Measurements from ENCODE around the gene TRAF3IP1. TPM values are rescaled to one million over a fixed set of nuclear protein-coding genes. Genes with fewer than 3 reads are reported as not detected.

Gene TRAF3IP1
- total and polyA plus RNA-seq, 2 of the 13 experiments (the other 11 are each of a cell fraction or from before 2014, with no cell fraction given), result 4.1 to 12.9 TPM

GRCh38 chr2:238427435-238428162 lies 107.3 kb downstream of the TRAF3IP1 start (continued):
- TF ChIP-seq E2F2 (CRISPR knock-in tag; IDR thresholded peaks at IDR 0.05; ENCODE audit: borderline replicate concordance) (peak; percentile 22; the same call in 1 of the 2 replicates), CENPX (CRISPR knock-in tag; IDR thresholded peaks at IDR 0.05) (no peak), ZBTB44 (CRISPR knock-in tag; IDR thresholded peaks at IDR 0.05) (no peak), MEIS1 (CRISPR knock-in tag; IDR thresholded peaks at IDR 0.05; ENCODE audit: borderline replicate concordance) (no peak), ZBTB2 (CRISPR knock-in tag; IDR thresholded peaks at IDR 0.05; ENCODE audit: low read depth) (no peak; the same call in 1 of the 2 replicates), BATF2 (CRISPR knock-in tag; IDR thresholded peaks at IDR 0.05) (0 out of 2 replicates have a peak, but pooled peaks have one; percentile 47), ZNF7 (CRISPR knock-in tag; IDR thresholded peaks at IDR 0.05) (no peak), RAD51 (IDR thresholded peaks at IDR 0.05; ENCODE audit: borderline replicate concordance) (no peak), NR0B2 (CRISPR knock-in tag; IDR thresholded peaks at IDR 0.05) (no peak), SYNCRIP (IDR thresholded peaks at IDR 0.05; ENCODE audit: insufficient read depth, low read depth, low read length) (no peak), ZNF234 (CRISPR knock-in tag; conservative IDR thresholded peaks at IDR 0.05) (0 out of 2 replicates have a peak, but pooled peaks have one; percentile 1), HNRNPL (IDR thresholded peaks at IDR 0.05; ENCODE audit: low read depth, low read length) (no peak), KLF13 (CRISPR knock-in tag; IDR thresholded peaks at IDR 0.05) (peak; percentile 40; the same call in 1 of the 2 replicates), CREBL2 (CRISPR knock-in tag; IDR thresholded peaks at IDR 0.05; ENCODE audit: borderline replicate concordance) (0 out of 2 replicates have a peak, but pooled peaks have one; percentile 47), ZNF557 (CRISPR knock-in tag; IDR thresholded peaks at IDR 0.05) (0 out of 2 replicates have a peak, but pooled peaks have one; percentile 51), JUN (CRISPR knock-in tag; IDR thresholded peaks at IDR 0.05) (no peak), FOXA3 (CRISPR knock-in tag; IDR thresholded peaks at IDR 0.05) (no peak), CTCF (CRISPR knock-in tag; IDR thresholded peaks at IDR 0.05) (no peak; the same call in 1 of the 2 replicates)
